WTC11 (cell line): Measurements from ENCODE around the gene SUPT3H. TPM values are rescaled to one million over a fixed set of nuclear protein-coding genes. Genes with fewer than 3 reads are reported as not detected.
"Not testable (repeated sequence)": the region's sequence is repeated elsewhere in the genome, so short reads cannot be mapped to it uniquely, and the experiment has no call there.

Source experiments
- ATAC-seq: fragments of 200-7000 bp; cut with Tn5 transposase; 2 replicates; pipeline ENCODE4 v1.10.0; 2021; ENCODE audit warnings: mild to moderate bottlenecking, moderate library complexity
- CTCF ChIA-PET: fragments of 300-600 bp; sonication (Branson Sonifier 250); formaldehyde crosslinking; loops from one replicate; lab custom pipeline; 2021; ENCODE audit warnings: antibody characterized with exemption; lab: Charles Lee
- POLR2A ChIA-PET: fragments of 350-600 bp; sonication (Branson Sonifier 250); formaldehyde crosslinking; loops from one replicate; lab custom pipeline; 2021; ENCODE audit warnings: antibody characterized with exemption; lab: Charles Lee
- DNase-seq: peaks from one replicate; pipeline ENCODE4 v3.0.0; 2021; ENCODE audit warnings: low spot score
- H3K27ac Mint-ChIP-seq: 2 replicates; pipeline ENCODE4 v1.8.0; 2021; ENCODE audit warnings: mixed read lengths
- H3K27me3 Mint-ChIP-seq: 2 replicates; pipeline ENCODE4 v1.8.0; 2021; ENCODE audit warnings: low read depth, mild to moderate bottlenecking, moderate library complexity, mixed read lengths
- H3K36me3 Mint-ChIP-seq: 2 replicates; pipeline ENCODE4 v1.8.0; 2021; ENCODE audit warnings: mixed read lengths
- H3K4me1 Mint-ChIP-seq: 2 replicates; pipeline ENCODE4 v1.8.0; 2022; ENCODE audit warnings: mixed read lengths
- H3K4me3 Mint-ChIP-seq: 2 replicates; pipeline ENCODE4 v1.8.0; 2021; ENCODE audit warnings: mild to moderate bottlenecking, moderate library complexity, mixed read lengths
- H3K9me3 Mint-ChIP-seq: 2 replicates; pipeline ENCODE4 v1.8.0; 2021; ENCODE audit warnings: mixed read lengths
- AR ChIP-seq: fragments of 250-450 bp; sonication (Bioruptor Pico); IDR thresholded peaks from 2 replicates; pipeline ENCODE4 v1.9.0; 2021; ENCODE audit warnings: mild to moderate bottlenecking
- CDX4 ChIP-seq: fragments of 250-450 bp; sonication (Bioruptor Pico); IDR thresholded peaks from 2 replicates; pipeline ENCODE4 v1.9.0; 2021; ENCODE audit warnings: moderate library complexity, mild to moderate bottlenecking, inconsistent platforms, borderline replicate concordance
- CREM ChIP-seq: sonication (generic); formaldehyde crosslinking; IDR thresholded peaks from 2 replicates; pipeline ENCODE4 v1.8.1; 2022; ENCODE audit warnings: mild to moderate bottlenecking, missing genetic modification reagents, moderate library complexity
- E2F5 ChIP-seq: sonication (generic); formaldehyde crosslinking; IDR thresholded peaks from 2 replicates; pipeline ENCODE4 v1.8.1; 2022; ENCODE audit warnings: mild to moderate bottlenecking, moderate library complexity, missing genetic modification reagents
- FOXJ3 ChIP-seq: sonication (generic); formaldehyde crosslinking; IDR thresholded peaks from 2 replicates; pipeline ENCODE4 v1.9.0; 2021; ENCODE audit warnings: missing genetic modification reagents, mild to moderate bottlenecking, borderline replicate concordance
- FOXP1 ChIP-seq: sonication (generic); formaldehyde crosslinking; IDR thresholded peaks from 2 replicates; pipeline ENCODE4 v1.8.0; 2022; ENCODE audit warnings: missing genetic modification reagents, mild to moderate bottlenecking, moderate library complexity, borderline replicate concordance
- KAT7 ChIP-seq: sonication (generic); formaldehyde crosslinking; IDR thresholded peaks from 2 replicates; pipeline ENCODE4 v1.8.1; 2023; ENCODE audit warnings: missing genetic modification reagents, mild to moderate bottlenecking, borderline replicate concordance
- NFE2L1 ChIP-seq: sonication (generic); formaldehyde crosslinking; IDR thresholded peaks from 2 replicates; pipeline ENCODE4 v1.8.1; 2023; ENCODE audit warnings: missing genetic modification reagents
- NR2C2 ChIP-seq: sonication (generic); formaldehyde crosslinking; IDR thresholded peaks from 2 replicates; pipeline ENCODE4 v1.8.0; 2022; ENCODE audit warnings: mild to moderate bottlenecking, missing genetic modification reagents
- OVOL2 ChIP-seq: fragments of 250-450 bp; sonication (Bioruptor Pico); IDR thresholded peaks from 2 replicates; pipeline ENCODE4 v1.9.0; 2021; ENCODE audit warnings: mild to moderate bottlenecking, borderline replicate concordance
- SMAD4 ChIP-seq: sonication (generic); formaldehyde crosslinking; IDR thresholded peaks from 2 replicates; pipeline ENCODE4 v1.8.0; 2022; ENCODE audit warnings: mild to moderate bottlenecking, missing genetic modification reagents
- TEAD4 ChIP-seq: sonication (generic); formaldehyde crosslinking; IDR thresholded peaks from 2 replicates; pipeline ENCODE4 v1.8.0; 2022; ENCODE audit warnings: mild to moderate bottlenecking, missing genetic modification reagents
- TP53 ChIP-seq: sonication (generic); formaldehyde crosslinking; IDR thresholded peaks from 2 replicates; pipeline ENCODE4 v1.8.1; 2023; ENCODE audit warnings: mild to moderate bottlenecking, missing genetic modification reagents
- ZNF219 ChIP-seq: sonication (generic); formaldehyde crosslinking; IDR thresholded peaks from 2 replicates; pipeline ENCODE4 v1.8.0; 2023; ENCODE audit warnings: missing genetic modification reagents, mild to moderate bottlenecking, borderline replicate concordance
- ZNF281 ChIP-seq: sonication (generic); formaldehyde crosslinking; IDR thresholded peaks from 2 replicates; pipeline ENCODE4 v1.8.0; 2023; ENCODE audit warnings: mild to moderate bottlenecking, missing genetic modification reagents
- ZNF317 ChIP-seq: sonication (generic); formaldehyde crosslinking; IDR thresholded peaks from 2 replicates; pipeline ENCODE4 v1.8.1; 2023; ENCODE audit warnings: low read depth, mild to moderate bottlenecking, moderate library complexity, missing genetic modification reagents, borderline replicate concordance
- ZNF396 ChIP-seq: fragments of 250-450 bp; sonication (Bioruptor Pico); IDR thresholded peaks from 2 replicates; pipeline ENCODE4 v1.8.0; 2021; ENCODE audit warnings: mild to moderate bottlenecking, moderate library complexity, borderline replicate concordance
- total RNA-seq: library from RNA; stranded (reverse); gene quantifications from 3 replicates; pipeline ENCODE4 v1.2.3, GENCODE V29; 2021

The SUPT3H gene
- total RNA-seq, 1 experiment from 2014 or later: 15.3 TPM

DNA sequence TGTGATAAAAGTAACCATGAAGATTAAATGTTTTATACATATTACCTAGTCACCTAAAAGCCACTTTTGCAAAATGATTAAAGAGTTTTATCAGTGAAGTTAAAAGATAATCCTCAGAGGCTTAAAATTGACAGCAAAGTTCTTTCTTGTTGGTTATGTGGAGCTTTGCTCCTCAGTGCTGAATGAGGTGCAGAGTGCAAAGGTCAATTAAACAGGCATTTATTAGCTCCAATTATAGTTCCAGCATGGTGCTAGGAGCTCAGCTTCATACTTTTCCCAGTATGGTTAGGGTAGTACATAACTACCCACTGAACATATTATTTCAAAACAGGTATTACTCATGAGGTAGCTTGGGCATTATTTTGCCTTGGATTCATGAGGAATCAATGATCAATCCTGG lies 463.6 kb downstream of the SUPT3H start (continued):
- TF ChIP-seq NR2C2 (CRISPR knock-in tag) (no peak), ZNF281 (CRISPR knock-in tag) (no peak), AR (no peak), FOXP1 (CRISPR knock-in tag) (no peak), E2F5 (CRISPR knock-in tag) (no peak), ZNF396 (CRISPR knock-in tag) (no peak), ZNF317 (CRISPR knock-in tag) (no peak)
- TF ChIP-seq, all 79 proteins: peak for 0

DNA sequence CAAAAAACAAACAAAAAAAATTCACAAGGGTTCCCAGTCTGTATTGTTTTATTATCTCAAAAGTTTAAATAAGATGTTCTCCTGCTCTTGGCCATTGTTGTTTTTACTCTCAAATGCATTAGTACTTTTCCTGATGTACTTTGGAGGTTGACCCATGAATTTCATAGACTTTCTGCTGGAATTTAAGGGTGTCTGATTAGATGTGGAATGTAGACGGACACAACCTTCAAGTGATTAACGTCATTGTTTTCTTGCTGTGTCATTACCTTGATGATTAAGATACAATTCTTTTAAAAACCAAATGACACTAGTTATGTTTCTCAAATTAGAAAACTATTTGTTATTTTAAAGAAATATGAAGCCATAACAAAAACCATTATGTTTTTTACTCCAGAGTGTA lies 471.0 kb downstream of the SUPT3H start:
- Mint-ChIP-seq H3K36me3 (peaks cover 5% of the 10 kb centered on the region; the same call in 1 of the 2 replicates), H3K27ac (no peak overlapping the region; the same call in 1 of the 2 replicates), H3K4me1 (no peaks in the 10 kb centered on the region), H3K9me3 (peaks cover 12% of the 10 kb centered on the region), H3K27me3 (no peaks in the 10 kb centered on the region), H3K4me3 (no peak overlapping the region)
- ATAC-seq: no peak
- CTCF ChIA-PET: no interaction called here
- no peak for DNase-seq
- no peak for TF ChIP-seq SMAD4 (CRISPR knock-in tag)
- no peak for TF ChIP-seq FOXJ3 (CRISPR knock-in tag)
- no peak for TF ChIP-seq CREM (CRISPR knock-in tag)
- TF ChIP-seq OVOL2: no peak
- TF ChIP-seq NFE2L1: no peak
- no peak for TF ChIP-seq ZNF219 (CRISPR knock-in tag)
- TF ChIP-seq KAT7 (CRISPR knock-in tag): no peak
- TF ChIP-seq TP53 (CRISPR knock-in tag): no peak
- TF ChIP-seq TEAD4: no peak
- TF ChIP-seq CDX4 (CRISPR knock-in tag): no peak
- POLR2A ChIA-PET: no interaction called here

DNA sequence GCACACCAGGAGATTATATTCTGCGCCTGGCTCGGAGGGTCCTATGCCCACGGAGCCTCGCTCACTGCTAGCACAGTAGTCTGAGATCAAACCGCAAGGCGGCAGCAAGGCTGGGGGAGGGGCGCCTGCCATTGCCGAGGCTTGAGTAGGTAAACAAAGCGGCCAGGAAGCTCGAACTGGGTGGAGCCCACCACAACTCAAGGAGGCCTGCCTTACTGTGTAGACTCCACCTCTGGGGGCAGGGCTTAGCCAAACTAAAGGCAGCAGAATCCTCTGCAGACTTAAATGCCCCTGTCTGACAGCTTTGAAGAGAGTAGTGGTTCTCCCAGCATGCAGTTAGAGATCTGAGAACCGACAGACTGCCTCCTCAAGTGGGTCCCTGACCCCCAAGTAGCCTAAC lies 477.4 kb downstream of the SUPT3H start:
- CTCF ChIA-PET, H3K27me3 Mint-ChIP-seq, POLR2A ChIA-PET, H3K27ac Mint-ChIP-seq, H3K4me1 Mint-ChIP-seq, ATAC-seq, H3K4me3 Mint-ChIP-seq: not testable (repeated sequence)
- peaks cover 18% of the 10 kb centered on the region for H3K36me3 Mint-ChIP-seq
- peak; percentile 13 for DNase-seq
- peaks cover 24% of the 10 kb centered on the region for H3K9me3 Mint-ChIP-seq
